ENCODE data around the gene NCOA5.

DNA sequence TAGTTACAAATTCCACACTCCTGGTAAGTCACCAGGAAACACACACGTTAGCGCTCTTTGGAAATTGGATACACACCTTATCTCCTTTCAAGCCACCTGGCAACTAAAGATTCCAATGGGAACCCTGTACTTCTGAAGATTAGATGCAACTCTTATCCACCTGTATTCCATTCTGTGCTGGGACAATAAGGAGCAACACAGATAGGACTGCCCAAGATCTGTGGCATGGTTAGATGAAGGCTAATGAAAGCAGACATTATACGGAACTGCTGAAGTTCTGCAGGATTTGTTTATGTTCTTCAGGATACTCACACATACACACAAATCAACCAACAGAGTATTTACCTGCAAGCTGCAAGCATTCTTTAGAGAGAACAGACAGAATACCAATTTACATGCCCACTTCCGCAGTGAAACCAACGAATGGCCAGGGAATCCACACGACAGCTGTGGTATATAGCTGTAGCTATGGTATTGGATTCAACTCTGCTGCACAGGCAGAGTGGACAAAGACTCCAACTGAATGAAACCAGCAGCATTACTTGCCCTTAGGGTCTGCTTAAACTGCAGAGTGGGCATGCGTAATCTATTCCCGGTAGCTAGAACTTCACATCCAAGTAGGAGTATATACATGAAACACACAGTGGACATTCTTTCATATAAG is 12.0 kb downstream of the NCOA5 start:
- no peak for TF ChIP-seq CTCF (tag by site-specific recombination; IDR thresholded peaks at IDR 0.05)
- TF ChIP-seq HOXD13 (CRISPR knock-in tag; IDR thresholded peaks at IDR 0.05; ENCODE audit: borderline replicate concordance), result no peak
- TF ChIP-seq, protein P1, sequence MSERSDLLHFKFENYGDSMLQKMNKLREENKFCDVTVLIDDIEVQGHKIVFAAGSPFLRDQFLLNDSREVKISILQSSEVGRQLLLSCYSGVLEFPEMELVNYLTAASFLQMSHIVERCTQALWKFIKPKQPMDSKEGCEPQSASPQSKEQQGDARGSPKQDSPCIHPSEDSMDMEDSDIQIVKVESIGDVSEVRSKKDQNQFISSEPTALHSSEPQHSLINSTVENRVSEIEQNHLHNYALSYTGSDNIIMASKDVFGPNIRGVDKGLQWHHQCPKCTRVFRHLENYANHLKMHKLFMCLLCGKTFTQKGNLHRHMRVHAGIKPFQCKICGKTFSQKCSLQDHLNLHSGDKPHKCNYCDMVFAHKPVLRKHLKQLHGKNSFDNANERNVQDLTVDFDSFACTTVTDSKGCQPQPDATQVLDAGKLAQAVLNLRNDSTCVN (tag by site-specific recombination; optimal IDR thresholded peaks at IDR 0.05), result no peak
- no peak for TF ChIP-seq TCF7L2 (IDR thresholded peaks at IDR 0.05; ENCODE audit: borderline replicate concordance, low read depth, low read length)
- TF ChIP-seq ZNF423 (tag by site-specific recombination; IDR thresholded peaks at IDR 0.05), result no peak
- no peak for TF ChIP-seq ZIC2 (tag by site-specific recombination; IDR thresholded peaks at IDR 0.05)
- no peak for TF ChIP-seq WT1 (tag by site-specific recombination; IDR thresholded peaks at IDR 0.05)

Measured in HEK293 (cell line).